ENCODE results near the gene ERBB4.

Gene ERBB4

DNA sequence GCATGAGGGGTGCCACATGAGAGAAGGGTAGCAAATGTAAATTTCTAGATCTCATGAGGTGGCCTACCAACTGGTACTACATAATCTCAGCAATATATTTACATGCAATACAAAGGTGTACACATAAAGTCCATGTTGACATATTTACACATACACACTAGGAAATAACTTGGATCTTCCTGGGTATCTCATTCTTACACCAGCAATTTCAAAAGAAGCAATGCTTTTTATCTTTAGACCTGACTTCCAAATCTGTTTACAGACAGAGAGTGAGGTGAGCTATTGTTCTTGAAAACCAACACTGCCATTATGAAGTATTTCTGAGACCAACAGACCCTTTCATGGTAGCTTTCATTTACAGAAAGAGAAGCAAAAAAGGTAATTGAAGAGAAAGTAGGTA lies 184.2 kb downstream of the ERBB4 start:
- TF ChIP-seq, protein P1, sequence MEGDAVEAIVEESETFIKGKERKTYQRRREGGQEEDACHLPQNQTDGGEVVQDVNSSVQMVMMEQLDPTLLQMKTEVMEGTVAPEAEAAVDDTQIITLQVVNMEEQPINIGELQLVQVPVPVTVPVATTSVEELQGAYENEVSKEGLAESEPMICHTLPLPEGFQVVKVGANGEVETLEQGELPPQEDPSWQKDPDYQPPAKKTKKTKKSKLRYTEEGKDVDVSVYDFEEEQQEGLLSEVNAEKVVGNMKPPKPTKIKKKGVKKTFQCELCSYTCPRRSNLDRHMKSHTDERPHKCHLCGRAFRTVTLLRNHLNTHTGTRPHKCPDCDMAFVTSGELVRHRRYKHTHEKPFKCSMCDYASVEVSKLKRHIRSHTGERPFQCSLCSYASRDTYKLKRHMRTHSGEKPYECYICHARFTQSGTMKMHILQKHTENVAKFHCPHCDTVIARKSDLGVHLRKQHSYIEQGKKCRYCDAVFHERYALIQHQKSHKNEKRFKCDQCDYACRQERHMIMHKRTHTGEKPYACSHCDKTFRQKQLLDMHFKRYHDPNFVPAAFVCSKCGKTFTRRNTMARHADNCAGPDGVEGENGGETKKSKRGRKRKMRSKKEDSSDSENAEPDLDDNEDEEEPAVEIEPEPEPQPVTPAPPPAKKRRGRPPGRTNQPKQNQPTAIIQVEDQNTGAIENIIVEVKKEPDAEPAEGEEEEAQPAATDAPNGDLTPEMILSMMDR (IDR thresholded peaks at IDR 0.05; ENCODE audit: borderline replicate concordance, insufficient read depth, low read depth, low read length), result no peak
- no peak overlapping the region for H3K4me3 ChIP-seq (ENCODE audit: low read depth, low read length)

DNA sequence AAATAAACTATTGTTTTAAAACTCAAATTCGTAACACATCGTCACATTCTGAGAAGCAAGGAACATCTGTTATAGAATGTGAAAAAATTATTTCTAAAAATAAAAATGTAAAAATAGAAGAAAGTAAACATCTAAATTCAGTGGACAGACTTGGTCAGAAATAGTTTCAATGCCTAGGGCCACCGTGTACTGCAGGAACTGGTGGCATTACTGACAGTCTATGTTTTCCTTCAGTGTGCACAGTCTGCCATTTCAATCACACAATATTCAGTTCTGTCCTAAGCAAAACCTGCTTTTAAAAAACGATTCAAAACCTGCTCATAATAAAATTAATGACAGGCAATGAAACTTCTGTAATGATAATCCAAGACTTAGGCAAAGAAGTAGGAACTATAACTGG lies 190.1 kb downstream of the ERBB4 start:
- TF ChIP-seq, protein P1 (IDR thresholded peaks at IDR 0.05; ENCODE audit: borderline replicate concordance, insufficient read depth, low read depth, low read length), result no peak
- no peak overlapping the region for H3K4me3 ChIP-seq (ENCODE audit: low read depth, low read length)

DNA sequence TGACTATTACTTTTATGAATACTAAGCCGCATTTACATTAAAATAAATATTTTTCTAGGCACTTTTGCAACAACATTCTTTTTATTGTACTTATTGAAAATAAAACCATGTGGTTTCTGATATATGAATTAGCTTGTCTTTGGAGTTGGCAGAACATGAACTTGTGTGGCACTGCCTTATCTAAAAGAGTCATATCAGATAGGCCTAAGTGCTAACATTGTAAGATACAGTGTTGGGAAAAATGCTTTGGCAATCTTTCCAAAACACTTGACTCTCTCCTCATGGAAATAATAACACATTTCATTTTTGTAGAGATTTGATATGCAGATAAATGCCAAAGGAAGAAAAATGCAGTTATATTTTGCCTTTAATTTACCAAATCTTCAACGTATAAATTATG lies 191.7 kb downstream of the ERBB4 start:
- TF ChIP-seq, protein P1 (IDR thresholded peaks at IDR 0.05; ENCODE audit: borderline replicate concordance, insufficient read depth, low read depth, low read length), result no peak
- H3K4me3 ChIP-seq (ENCODE audit: low read depth, low read length), result no peak overlapping the region

DNA sequence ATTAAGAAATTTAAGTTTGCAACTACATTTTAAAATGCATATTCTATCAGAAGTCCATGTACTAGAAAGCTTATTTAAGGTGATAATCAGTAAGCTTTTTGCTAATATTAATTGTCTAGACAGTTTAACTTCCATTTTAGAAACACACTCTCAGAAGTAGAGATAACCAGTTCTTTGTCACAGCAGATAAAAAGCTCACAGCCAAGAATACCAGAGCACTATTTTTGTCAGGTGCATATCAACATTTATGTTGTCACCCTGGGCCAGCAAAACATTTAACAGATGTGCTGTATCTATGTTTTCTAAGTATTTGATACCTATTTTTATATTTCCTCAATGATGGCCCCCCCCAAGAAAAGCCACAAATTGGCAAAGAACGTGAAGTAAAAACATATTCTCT lies 192.6 kb downstream of the ERBB4 start:
- no peak overlapping the region for H3K4me3 ChIP-seq (ENCODE audit: low read depth, low read length)
- TF ChIP-seq, protein P1 (IDR thresholded peaks at IDR 0.05; ENCODE audit: borderline replicate concordance, insufficient read depth, low read depth, low read length), result no peak

DNA sequence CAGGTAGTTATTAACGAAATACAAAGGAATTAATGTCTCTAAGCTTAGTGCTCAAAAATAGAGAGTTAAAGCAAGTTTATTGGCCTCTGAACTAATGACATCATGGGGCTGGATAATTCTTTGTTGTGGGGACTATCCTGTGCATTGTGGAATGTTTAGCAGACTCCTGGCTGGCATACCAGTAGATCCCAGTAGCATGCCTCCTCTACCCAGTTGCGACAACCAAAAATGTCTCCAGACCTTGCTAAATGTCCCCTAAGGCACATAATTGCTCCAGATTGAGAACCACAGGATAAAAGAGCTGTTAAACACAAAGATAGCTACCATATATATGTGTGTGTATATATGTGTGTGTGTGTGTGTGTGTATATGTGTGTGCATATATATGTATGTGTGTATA lies 194.5 kb downstream of the ERBB4 start:
- TF ChIP-seq, protein P1 (IDR thresholded peaks at IDR 0.05; ENCODE audit: borderline replicate concordance, insufficient read depth, low read depth, low read length), result no peak
- H3K4me3 ChIP-seq (ENCODE audit: low read depth, low read length), result no peak overlapping the region

DNA sequence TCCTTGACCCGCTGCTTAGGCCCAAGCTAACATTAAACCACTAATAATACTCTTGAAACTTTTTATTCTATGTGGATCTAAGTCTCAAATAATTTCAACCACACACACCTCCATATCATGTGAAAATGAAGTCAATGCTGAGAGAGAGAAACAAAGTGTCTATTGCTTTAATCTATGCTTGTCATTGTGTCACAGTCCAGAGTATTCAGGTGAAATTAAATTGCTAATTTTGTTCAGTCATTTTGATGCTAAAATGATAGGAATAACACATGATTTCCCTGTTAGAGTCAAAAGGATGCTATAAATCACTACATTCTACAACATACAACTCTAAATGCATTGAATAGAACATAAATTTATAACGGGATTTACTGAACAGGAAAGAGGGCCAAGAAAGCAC lies 195.4 kb downstream of the ERBB4 start:
- TF ChIP-seq, protein P1 (IDR thresholded peaks at IDR 0.05; ENCODE audit: borderline replicate concordance, insufficient read depth, low read depth, low read length), result no peak

DNA sequence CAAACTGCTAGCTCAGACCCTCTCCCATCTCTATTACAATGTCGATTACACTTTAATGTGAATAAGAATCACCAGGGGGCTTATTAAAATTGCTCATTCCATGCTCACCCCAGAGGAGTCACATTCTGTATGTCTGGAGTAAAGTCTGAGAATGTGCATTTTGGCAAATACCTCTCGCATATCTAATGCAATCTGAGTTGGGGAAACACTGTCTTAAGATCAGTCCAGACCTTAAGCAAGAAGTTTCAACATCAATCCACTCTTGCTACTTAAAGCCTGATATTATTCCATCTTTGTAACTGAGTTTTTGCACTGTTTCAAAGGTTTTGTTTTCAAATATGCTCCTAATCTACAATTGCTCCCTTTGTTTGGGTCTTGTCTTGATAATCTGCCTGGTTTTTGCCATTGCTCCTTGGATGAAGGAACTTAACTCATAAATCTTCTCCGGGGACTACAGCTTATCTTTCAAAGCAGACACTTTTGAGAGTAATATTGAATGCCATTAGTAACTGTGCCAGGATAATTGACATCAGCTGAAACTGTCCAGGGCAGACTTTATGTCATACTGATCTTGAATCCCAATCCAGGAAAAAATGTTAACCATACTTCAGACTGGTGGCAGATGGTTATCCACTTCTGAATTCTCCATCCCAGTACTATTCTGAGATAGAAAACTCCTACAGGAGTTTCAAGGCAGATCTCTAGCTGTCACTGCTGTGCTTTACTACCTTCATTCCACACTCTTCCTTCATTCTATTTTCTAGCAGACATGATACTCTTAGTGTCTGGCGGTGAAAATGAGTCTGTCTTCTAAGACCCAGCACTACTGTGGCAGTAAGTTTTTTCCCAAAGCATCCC lies 200.9 kb downstream of the ERBB4 start:
- H3K4me3 ChIP-seq (ENCODE audit: low read depth, low read length), result no peak overlapping the region
- TF ChIP-seq, protein P1 (IDR thresholded peaks at IDR 0.05; ENCODE audit: borderline replicate concordance, insufficient read depth, low read depth, low read length), result no peak

More for the DNA sequence above, 195.4 kb downstream of the ERBB4 start:
- H3K4me3 ChIP-seq (ENCODE audit: low read depth, low read length), result no peak overlapping the region
